ENCODE data around the gene PKN2. TPM values are rescaled to one million over a fixed set of nuclear protein-coding genes. Genes with fewer than 3 reads are reported as not detected.
A peak's percentile ranks its signal among the peaks of the same experiment; 100 is the strongest.

PKN2 gene
- 24.1 and 25.1 TPM in 2 replicates for total RNA-seq

- peak within 1 kb of the TSS; percentile 95 for H3K27ac Mint-ChIP-seq
- peaks cover 2% of the 10 kb centered on the region for H3K36me3 Mint-ChIP-seq (ENCODE audit: low read depth)
- peak within 1 kb of the TSS; percentile 86 for H3K4me3 Mint-ChIP-seq
- DNase-seq, result peak; percentile 99
- intact Hi-C loops (cut with micrococcal nuclease), result loop anchor here (1.0 to 10.0 kb wide), 7 partner anchors 14 to 1357 kb away; partner anchors contain the start of genes GTF2B and LMO4
- no peaks in the 10 kb centered on the region for H3K9me3 Mint-ChIP-seq
- peaks cover 2% of the 10 kb centered on the region for H3K27me3 Mint-ChIP-seq
- peaks cover 21% of the 10 kb centered on the region for H3K4me1 Mint-ChIP-seq
Measured at GRCh38 chr1:88683541-88684481, at the start of gene PKN2. Gene PKN2, plus strand, starts transcription at chr1:88684273. Its CDS starts 308 bp downstream, at chr1:88684581.

GRCh38 chr1:88634538-88634937 is 49.5 kb upstream of the PKN2 start:
- H3K4me1 Mint-ChIP-seq, result no peaks in the 10 kb centered on the region
- intact Hi-C loops (cut with micrococcal nuclease), result no loop called here
- H3K9me3 Mint-ChIP-seq, result peaks cover 22% of the 10 kb centered on the region
- DNase-seq, result no peak
- peaks cover 6% of the 10 kb centered on the region for H3K27me3 Mint-ChIP-seq
- no peak overlapping the region for H3K4me3 Mint-ChIP-seq
- H3K27ac Mint-ChIP-seq, result no peak overlapping the region
- no peaks in the 10 kb centered on the region for H3K36me3 Mint-ChIP-seq (ENCODE audit: low read depth)

GRCh38 chr1:88640060-88640459 is 44.0 kb upstream of the PKN2 start:
- H3K9me3 Mint-ChIP-seq, result peaks cover 10% of the 10 kb centered on the region

GRCh38 chr1:88645886-88646285 is 38.2 kb upstream of the PKN2 start:
- intact Hi-C loops (cut with micrococcal nuclease), result no loop called here
- no peak overlapping the region for H3K27ac Mint-ChIP-seq
- peaks cover 3% of the 10 kb centered on the region for H3K4me1 Mint-ChIP-seq
- peaks cover 25% of the 10 kb centered on the region for H3K27me3 Mint-ChIP-seq
- no peaks in the 10 kb centered on the region for H3K9me3 Mint-ChIP-seq
- H3K4me3 Mint-ChIP-seq, result no peak overlapping the region
- no peak for DNase-seq
- no peaks in the 10 kb centered on the region for H3K36me3 Mint-ChIP-seq (ENCODE audit: low read depth)

More at GRCh38 chr1:88640060-88640459, 44.0 kb upstream of the PKN2 start:
- H3K27ac Mint-ChIP-seq, result no peak overlapping the region
- H3K36me3 Mint-ChIP-seq (ENCODE audit: low read depth), result no peaks in the 10 kb centered on the region
- H3K4me1 Mint-ChIP-seq, result no peaks in the 10 kb centered on the region
- no peak overlapping the region for H3K4me3 Mint-ChIP-seq
- intact Hi-C loops (cut with micrococcal nuclease), result no loop called here
- DNase-seq, result no peak
- H3K27me3 Mint-ChIP-seq, result peaks cover 12% of the 10 kb centered on the region

- Mint-ChIP-seq H3K4me3 (no peak overlapping the region), H3K36me3 (ENCODE audit: low read depth) (no peaks in the 10 kb centered on the region), H3K4me1 (peaks cover 3% of the 10 kb centered on the region), H3K9me3 (no peaks in the 10 kb centered on the region), H3K27ac (no peak overlapping the region), H3K27me3 (peaks cover 23% of the 10 kb centered on the region)
- intact Hi-C loops (cut with micrococcal nuclease), result no loop called here
- DNase-seq, result no peak
Measured at GRCh38 chr1:88646476-88647248, 37.4 kb upstream of the PKN2 start.

GRCh38 chr1:88647249-88647645 is 36.8 kb upstream of the PKN2 start:
- Mint-ChIP-seq H3K4me3 (no peak overlapping the region), H3K36me3 (ENCODE audit: low read depth) (no peaks in the 10 kb centered on the region), H3K9me3 (no peaks in the 10 kb centered on the region), H3K27me3 (peaks cover 23% of the 10 kb centered on the region), H3K4me1 (peaks cover 3% of the 10 kb centered on the region), H3K27ac (no peak overlapping the region)
- intact Hi-C loops (cut with micrococcal nuclease), result no loop called here
- no peak for DNase-seq

- no peaks in the 10 kb centered on the region for H3K9me3 Mint-ChIP-seq
- H3K27me3 Mint-ChIP-seq, result peaks cover 21% of the 10 kb centered on the region
- no peak overlapping the region for H3K4me3 Mint-ChIP-seq
- peaks cover 3% of the 10 kb centered on the region for H3K4me1 Mint-ChIP-seq
- no peak for DNase-seq
- no peak overlapping the region for H3K27ac Mint-ChIP-seq
- intact Hi-C loops (cut with micrococcal nuclease), result no loop called here
- no peaks in the 10 kb centered on the region for H3K36me3 Mint-ChIP-seq (ENCODE audit: low read depth)
Measured at GRCh38 chr1:88647749-88648415, 36.2 kb upstream of the PKN2 start.

GRCh38 chr1:88648706-88649105 is 35.4 kb upstream of the PKN2 start:
- Mint-ChIP-seq H3K4me3 (no peak overlapping the region), H3K27me3 (peaks cover 17% of the 10 kb centered on the region), H3K9me3 (no peaks in the 10 kb centered on the region), H3K36me3 (ENCODE audit: low read depth) (no peaks in the 10 kb centered on the region), H3K27ac (no peak overlapping the region), H3K4me1 (peaks cover 3% of the 10 kb centered on the region)
- no peak for DNase-seq
- intact Hi-C loops (cut with micrococcal nuclease), result no loop called here

GRCh38 chr1:88649932-88650331 is 34.1 kb upstream of the PKN2 start:
- Mint-ChIP-seq H3K4me3 (no peak overlapping the region), H3K27ac (no peak overlapping the region), H3K9me3 (no peaks in the 10 kb centered on the region), H3K27me3 (peaks cover 13% of the 10 kb centered on the region), H3K4me1 (peaks cover 3% of the 10 kb centered on the region), H3K36me3 (ENCODE audit: low read depth) (no peaks in the 10 kb centered on the region)
- intact Hi-C loops (cut with micrococcal nuclease), result loop anchor here (10.0 kb wide), 1 partner anchor 125 kb away; no protein-coding TSS in a partner anchor
- DNase-seq, result no peak

GRCh38 chr1:88650676-88651418 is 33.2 kb upstream of the PKN2 start:
- Mint-ChIP-seq H3K27me3 (peaks cover 9% of the 10 kb centered on the region), H3K4me3 (no peak overlapping the region)
- intact Hi-C loops (cut with micrococcal nuclease), result loop anchor here (10.0 kb wide), 1 partner anchor 124 kb away; no protein-coding TSS in a partner anchor

GRCh38 chr1:88655140-88655539 is 28.9 kb upstream of the PKN2 start:
- Mint-ChIP-seq H3K27ac (no peak overlapping the region), H3K9me3 (no peaks in the 10 kb centered on the region), H3K4me1 (peaks cover 5% of the 10 kb centered on the region), H3K36me3 (ENCODE audit: low read depth) (no peaks in the 10 kb centered on the region), H3K27me3 (peaks cover 3% of the 10 kb centered on the region), H3K4me3 (no peak overlapping the region)
- intact Hi-C loops (cut with micrococcal nuclease), result loop anchor here (1.0 to 10.0 kb wide), 3 partner anchors 28 to 222 kb away; no protein-coding TSS in a partner anchor
- no peak for DNase-seq

More at GRCh38 chr1:88650676-88651418, 33.2 kb upstream of the PKN2 start:
- Mint-ChIP-seq H3K9me3 (no peaks in the 10 kb centered on the region), H3K36me3 (ENCODE audit: low read depth) (no peaks in the 10 kb centered on the region), H3K27ac (no peak overlapping the region), H3K4me1 (peaks cover 3% of the 10 kb centered on the region)
- DNase-seq, result no peak

- Mint-ChIP-seq H3K36me3 (ENCODE audit: low read depth) (no peaks in the 10 kb centered on the region), H3K27me3 (peaks cover under 1% of the 10 kb centered on the region), H3K4me1 (peaks cover 8% of the 10 kb centered on the region), H3K4me3 (no peak overlapping the region), H3K27ac (no peak overlapping the region), H3K9me3 (no peaks in the 10 kb centered on the region)
- DNase-seq, result no peak
- intact Hi-C loops (cut with micrococcal nuclease), result loop anchor here (1.0 to 10.0 kb wide), 3 partner anchors 28 to 221 kb away; no protein-coding TSS in a partner anchor
Measured at GRCh38 chr1:88655685-88656299, 28.3 kb upstream of the PKN2 start.
